Right renal pelvis (tissue), 4 donors: ENCODE results near the gene CEP170. TPM values are rescaled to one million over a fixed set of nuclear protein-coding genes. Genes with fewer than 3 reads are reported as not detected.
"Not testable (repeated sequence)": the region's sequence is repeated elsewhere in the genome, so short reads cannot be mapped to it uniquely, and the experiment has no call there.

ENCODE experiments used
- DNase-seq, 4 donors: peaks; one replicate each; pipeline ENCODE4 v3.0.0-alpha.2; 2013; ENCODE audit warnings: low read depth in 4 of 4, low spot score in 3 of 4, missing footprints in 1 of 4
- polyA plus RNA-seq, 4 donors: library from polyadenylated mRNA; unstranded; fragments of 120-200 nt; gene quantifications; one replicate each; pipeline ENCODE4 v1.2.1, GENCODE V29; 2013; ENCODE audit not compliant: insufficient read length in 4 of 4

Gene CEP170
- polyA plus RNA-seq, 4 donors = 57.8 to 66.5 (median 62.3) TPM

GRCh38 chr1:243236604-243237252 lies 18.4 kb downstream of the CEP170 start:
- no peak for DNase-seq

GRCh38 chr1:243234978-243235647 lies 20.0 kb downstream of the CEP170 start:
- no peak for DNase-seq

GRCh38 chr1:243233908-243234307 lies 21.2 kb downstream of the CEP170 start:
- no peak for DNase-seq

- DNase-seq = no peak
Measured at GRCh38 chr1:243230914-243231313, 24.2 kb downstream of the CEP170 start.

- DNase-seq = no peak
Measured at GRCh38 chr1:243229526-243229925, 25.6 kb downstream of the CEP170 start.

GRCh38 chr1:243227622-243228021 lies 27.5 kb downstream of the CEP170 start:
- no peak for DNase-seq

- DNase-seq = no peak
Measured at GRCh38 chr1:243218059-243218458, 37.0 kb downstream of the CEP170 start.

- no peak for DNase-seq
Measured at GRCh38 chr1:243217349-243217748, 37.7 kb downstream of the CEP170 start.

GRCh38 chr1:243216741-243217140 lies 38.3 kb downstream of the CEP170 start:
- no peak for DNase-seq

- DNase-seq = not testable (repeated sequence)
Measured at GRCh38 chr1:243215276-243215875, 39.7 kb downstream of the CEP170 start.

GRCh38 chr1:243213045-243213787 lies 41.9 kb downstream of the CEP170 start:
- DNase-seq = no peak

- DNase-seq = not testable (repeated sequence)
Measured at GRCh38 chr1:243211984-243212383, 43.1 kb downstream of the CEP170 start.

- DNase-seq = not testable (repeated sequence)
Measured at GRCh38 chr1:243205026-243205501, 50.0 kb downstream of the CEP170 start.

GRCh38 chr1:243204336-243204735 lies 50.7 kb downstream of the CEP170 start:
- DNase-seq = not testable (repeated sequence)

- not testable (repeated sequence) for DNase-seq
Measured at GRCh38 chr1:243203196-243203595, 51.9 kb downstream of the CEP170 start.

- not testable (repeated sequence) for DNase-seq
Measured at GRCh38 chr1:243201316-243201715, 53.8 kb downstream of the CEP170 start.

GRCh38 chr1:243197524-243197923 lies 57.6 kb downstream of the CEP170 start:
- not testable (repeated sequence) for DNase-seq

- DNase-seq = not testable (repeated sequence)
Measured at GRCh38 chr1:243193330-243193729, 61.8 kb downstream of the CEP170 start.

- not testable (repeated sequence) for DNase-seq
Measured at GRCh38 chr1:243186201-243186995, 68.7 kb downstream of the CEP170 start.

GRCh38 chr1:243184787-243185186 lies 70.3 kb downstream of the CEP170 start:
- DNase-seq = not testable (repeated sequence)
